Liver (tissue), 9 donors: ENCODE results near the gene GLTPD2. TPM values are rescaled to one million over a fixed set of nuclear protein-coding genes. Genes with fewer than 3 reads are reported as not detected.

Experiments used
- DNase-seq: peaks from one replicate; pipeline ENCODE4 v3.0.0-alpha.2; 2017; ENCODE audit warnings: low spot score
- H3K27ac ChIP-seq, 2 donors: one replicate each; pipeline ENCODE4 v1.7.0; 2013; ENCODE audit warnings: inconsistent platforms in 2 of 2, low read length in 2 of 2, control low read depth in 1 of 2, low read depth in 1 of 2, mild to moderate bottlenecking in 1 of 2
- H3K27me3 ChIP-seq, 4 donors: one replicate each; pipeline versions ENCODE4 v1.6.1 to v1.7.0; 2013; ENCODE audit warnings: low read length in 3 of 4, inconsistent platforms in 1 of 4, mild to moderate bottlenecking in 1 of 4, moderate library complexity in 1 of 4; ENCODE audit not compliant: control insufficient read depth in 4 of 4, insufficient read depth in 4 of 4
- H3K36me3 ChIP-seq, 4 donors: one replicate each; pipeline versions ENCODE4 v1.6.1 to v1.7.0; 2013; ENCODE audit warnings: low read length in 3 of 4, mild to moderate bottlenecking in 3 of 4, low read depth in 1 of 4, moderate library complexity in 1 of 4; ENCODE audit not compliant: control insufficient read depth in 4 of 4, insufficient read depth in 3 of 4
- H3K4me1 ChIP-seq, 4 donors: one replicate each; pipeline versions ENCODE4 v1.6.1 to v1.7.0; 2013; ENCODE audit warnings: low read length in 3 of 4, mild to moderate bottlenecking in 3 of 4, moderate library complexity in 1 of 4; ENCODE audit not compliant: control insufficient read depth in 4 of 4, insufficient read depth in 4 of 4
- H3K4me3 ChIP-seq, 3 donors: one replicate each; pipeline versions ENCODE4 v1.6.1 to v1.7.0; 2013; ENCODE audit warnings: low read length in 3 of 3, control low read depth in 1 of 3, low read depth in 1 of 3, mild to moderate bottlenecking in 1 of 3
- H3K9ac ChIP-seq, 2 donors: one replicate each; pipeline ENCODE4 v1.7.0; 2013; ENCODE audit warnings: low read length in 2 of 2, mild to moderate bottlenecking in 2 of 2, moderate library complexity in 2 of 2, control low read depth in 1 of 2, low read depth in 1 of 2
- H3K9me3 ChIP-seq, 4 donors: one replicate each; pipeline versions ENCODE4 v1.6.1 to v1.7.0; 2013; ENCODE audit warnings: low read length in 3 of 4; ENCODE audit not compliant: control insufficient read depth in 4 of 4
- EGR1 ChIP-seq, 2 donors: IDR thresholded peaks; 2 replicates each; pipeline ENCODE4 v1.6.1; 2016 to 2018; ENCODE audit warnings: antibody characterized with exemption in 2 of 2, low read depth in 2 of 2
- FOXA1 ChIP-seq: IDR thresholded peaks from 2 replicates; pipeline ENCODE4 v1.6.1; 2016; ENCODE audit warnings: antibody characterized with exemption
- FOXA2 ChIP-seq: IDR thresholded peaks from 2 replicates; pipeline ENCODE4 v1.6.1; 2016; ENCODE audit warnings: antibody characterized with exemption
- GABPA ChIP-seq, 2 donors: IDR thresholded peaks in 1 of 2; conservative IDR thresholded peaks in 1 of 2; 2 replicates each; pipeline ENCODE4 v1.6.1; 2016; ENCODE audit warnings: antibody characterized with exemption in 2 of 2, mild to moderate bottlenecking in 1 of 2, moderate library complexity in 1 of 2
- HNF4A ChIP-seq, 2 donors: conservative IDR thresholded peaks; 2 replicates each; pipeline ENCODE4 v1.6.1; 2016; ENCODE audit warnings: antibody characterized with exemption in 2 of 2, mild to moderate bottlenecking in 2 of 2
- HNF4G ChIP-seq: IDR thresholded peaks from 2 replicates; pipeline ENCODE4 v1.6.1; 2016; ENCODE audit warnings: antibody characterized with exemption
- JUND ChIP-seq, 2 donors: IDR thresholded peaks; 2 replicates each; pipeline ENCODE4 v1.6.1; 2016; ENCODE audit warnings: antibody characterized with exemption in 2 of 2
- NR2F2 ChIP-seq: IDR thresholded peaks from 2 replicates; pipeline ENCODE4 v1.6.1; 2016; ENCODE audit warnings: antibody characterized with exemption
- RAD21 ChIP-seq, 2 donors: IDR thresholded peaks; 2 replicates each; pipeline ENCODE4 v1.6.1; 2016; ENCODE audit warnings: antibody characterized with exemption in 2 of 2, mild to moderate bottlenecking in 2 of 2
- RXRA ChIP-seq, 2 donors: IDR thresholded peaks; 2 replicates each; pipeline ENCODE4 v1.6.1; 2017 to 2018; ENCODE audit warnings: antibody characterized with exemption in 2 of 2, mild to moderate bottlenecking in 1 of 2
- SP1 ChIP-seq: IDR thresholded peaks from 2 replicates; pipeline ENCODE4 v1.6.1; 2018; ENCODE audit warnings: antibody characterized with exemption, mild to moderate bottlenecking
- TAF1 ChIP-seq: conservative IDR thresholded peaks from 2 replicates; pipeline ENCODE4 v1.6.1; 2016; ENCODE audit warnings: antibody characterized with exemption, mild to moderate bottlenecking
- YY1 ChIP-seq: IDR thresholded peaks from 2 replicates; pipeline ENCODE4 v1.6.1; 2016; ENCODE audit warnings: antibody characterized with exemption, mild to moderate bottlenecking
- WGBS: extraction: QIAGEN DNeasy Blood & Tissue Kit; methylation state at CpG from one replicate; pipeline ENCODE4 v1.1.7; 2013; 5-methylcytosine and 5-hydroxymethylcytosine counted together
- polyA plus RNA-seq, 2 donors: library from polyadenylated mRNA; stranded (reverse) in 1 of 2; unstranded in 1 of 2; fragments of 200-250 nt in 1 of 2; fragments of >200 nt in 1 of 2; fragmentation: Nextera tagmentation in 1 of 2; extraction: Ambion mirVana in 1 of 2; gene quantifications; one replicate each; pipeline versions ENCODE4 v1.2.1 to v1.2.3, GENCODE V29; 2013 to 2015
- total RNA-seq, 2 donors: library from RNA; depleted of rRNA; stranded (reverse); fragments of >200 nt; gene quantifications; one replicate each; pipeline ENCODE4 v1.2.3, GENCODE V29; 2014
- TF ChIP-seq, protein P1 (sequence below): IDR thresholded peaks from 2 replicates; pipeline ENCODE4 v1.6.1; 2016; ENCODE audit warnings: antibody characterized with exemption
- TF ChIP-seq, protein P2 (sequence below): IDR thresholded peaks from 2 replicates; pipeline ENCODE4 v1.6.1; 2016; ENCODE audit warnings: antibody characterized with exemption
- TF ChIP-seq, protein P3 (sequence below): IDR thresholded peaks from 2 replicates; pipeline ENCODE4 v1.6.1; 2016; ENCODE audit warnings: antibody characterized with exemption, mild to moderate bottlenecking
- TF ChIP-seq, protein P4 (sequence below): IDR thresholded peaks from 2 replicates; pipeline ENCODE4 v1.6.1; 2016; ENCODE audit warnings: antibody characterized with exemption
- TF ChIP-seq, protein P5 (sequence below): fragments of 150-350 bp; IDR thresholded peaks from 2 replicates; pipeline ENCODE4 v1.5.1; 2017; ENCODE audit warnings: improper control_type of control experiment, low read depth, low read length; ENCODE audit not compliant: missing input control
- donor health status: healthy.
- donor health status: healthy.
- donor health status: healthy.
- donor health status: healthy.
- donor health status: healthy.

Gene GLTPD2
- total and polyA plus RNA-seq, 4 donors: 15.1 to 63.2 (median 25.7) TPM

DNA sequence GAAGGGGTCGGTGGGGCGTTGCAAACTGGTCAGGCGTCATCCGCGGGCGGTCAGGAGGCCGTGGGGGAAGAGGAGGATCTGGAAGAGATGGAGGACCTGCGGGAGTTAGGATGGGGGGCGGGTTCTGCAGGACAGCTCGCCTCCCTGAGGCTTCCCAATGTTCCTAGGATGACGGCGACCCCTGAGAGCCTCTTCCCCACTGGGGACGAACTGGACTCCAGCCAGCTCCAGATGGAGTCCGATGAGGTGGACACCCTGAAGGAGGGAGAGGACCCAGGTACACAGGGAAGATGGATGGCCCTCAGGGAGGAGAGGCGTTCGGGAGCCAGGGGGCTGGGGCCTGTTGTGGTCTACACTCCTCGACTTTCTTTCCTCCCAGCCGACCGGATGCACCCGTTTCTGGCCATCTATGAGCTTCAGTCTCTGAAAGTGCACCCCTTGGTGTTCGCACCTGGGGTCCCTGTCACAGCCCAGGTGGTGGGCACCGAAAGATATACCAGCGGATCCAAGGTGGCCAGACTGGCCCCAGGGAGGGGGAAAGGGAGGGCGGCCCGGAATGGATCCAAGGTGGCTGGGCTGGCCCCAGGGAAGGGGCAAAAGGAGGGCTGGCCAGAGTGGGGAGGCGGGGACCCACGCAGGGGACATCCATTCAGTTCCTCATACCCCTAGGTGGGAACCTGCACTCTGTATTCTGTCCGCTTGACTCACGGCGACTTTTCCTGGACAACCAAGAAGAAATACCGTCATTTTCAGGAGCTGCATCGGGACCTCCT is 19.0 kb downstream of the GLTPD2 start:
- no peak overlapping the region for H3K9ac ChIP-seq
- H3K4me3 ChIP-seq: peak overlapping the region in 2 of 3 donors; percentile 51 to 87
- TF ChIP-seq, protein P1, sequence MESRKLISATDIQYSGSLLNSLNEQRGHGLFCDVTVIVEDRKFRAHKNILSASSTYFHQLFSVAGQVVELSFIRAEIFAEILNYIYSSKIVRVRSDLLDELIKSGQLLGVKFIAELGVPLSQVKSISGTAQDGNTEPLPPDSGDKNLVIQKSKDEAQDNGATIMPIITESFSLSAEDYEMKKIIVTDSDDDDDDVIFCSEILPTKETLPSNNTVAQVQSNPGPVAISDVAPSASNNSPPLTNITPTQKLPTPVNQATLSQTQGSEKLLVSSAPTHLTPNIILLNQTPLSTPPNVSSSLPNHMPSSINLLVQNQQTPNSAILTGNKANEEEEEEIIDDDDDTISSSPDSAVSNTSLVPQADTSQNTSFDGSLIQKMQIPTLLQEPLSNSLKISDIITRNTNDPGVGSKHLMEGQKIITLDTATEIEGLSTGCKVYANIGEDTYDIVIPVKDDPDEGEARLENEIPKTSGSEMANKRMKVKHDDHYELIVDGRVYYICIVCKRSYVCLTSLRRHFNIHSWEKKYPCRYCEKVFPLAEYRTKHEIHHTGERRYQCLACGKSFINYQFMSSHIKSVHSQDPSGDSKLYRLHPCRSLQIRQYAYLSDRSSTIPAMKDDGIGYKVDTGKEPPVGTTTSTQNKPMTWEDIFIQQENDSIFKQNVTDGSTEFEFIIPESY: no peak
- TF ChIP-seq, protein P2, sequence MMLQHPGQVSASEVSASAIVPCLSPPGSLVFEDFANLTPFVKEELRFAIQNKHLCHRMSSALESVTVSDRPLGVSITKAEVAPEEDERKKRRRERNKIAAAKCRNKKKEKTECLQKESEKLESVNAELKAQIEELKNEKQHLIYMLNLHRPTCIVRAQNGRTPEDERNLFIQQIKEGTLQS: no peak
- TF ChIP-seq NR2F2 (no peak), SP1 (no peak), HNF4A (conservative IDR thresholded peaks at IDR 0.05) (no peak), EGR1 (IDR thresholded peaks at IDR 0.05; ENCODE audit: low read depth in 2 of 2) (no peak), TAF1 (no peak)
- DNase-seq: no peak
- no peaks in the 10 kb centered on the region for H3K9me3 ChIP-seq
- H3K4me1 ChIP-seq: peaks cover 10 to 24% (median 17%) of the 10 kb centered on the region in 4 donors
- H3K27me3 ChIP-seq: no peaks in the 10 kb centered on the region
- peaks cover 0 to 5% (median 1%) of the 10 kb centered on the region in 4 donors for H3K36me3 ChIP-seq
- peak overlapping the region; percentile 35 to 59 for H3K27ac ChIP-seq
- WGBS: 23% methylated on average over 32 of the region's 32 CpGs

DNA sequence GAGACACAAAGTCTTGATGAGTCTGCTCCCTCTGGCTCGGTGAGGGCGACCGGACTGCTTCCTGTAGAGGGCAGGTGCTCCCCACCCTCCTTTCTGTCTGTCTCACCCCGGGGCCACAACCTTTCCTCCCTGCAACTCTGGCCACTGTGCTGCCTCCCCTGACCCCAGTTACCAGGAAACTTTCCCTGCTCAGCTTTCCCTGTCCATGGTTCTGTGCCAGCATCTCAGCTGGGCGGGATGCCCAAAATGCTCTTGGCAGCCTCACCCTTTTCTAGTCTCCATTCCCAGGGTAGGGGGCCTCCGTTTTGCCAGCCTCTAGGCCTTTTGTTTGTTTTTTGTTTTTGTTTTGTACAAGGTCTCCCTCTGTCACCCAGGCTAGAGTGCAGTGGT is 19.6 kb downstream of the GLTPD2 start:
- H3K27ac ChIP-seq: peak overlapping the region; percentile 35 to 59
- no peak for DNase-seq

More for the DNA sequence above, 19.6 kb downstream of the GLTPD2 start:
- Histone ChIP-seq H3K36me3 (peaks cover 0 to 5% (median 1%) of the 10 kb centered on the region in 4 donors), H3K27me3 (no peaks in the 10 kb centered on the region), H3K4me1 (peaks cover 10 to 24% (median 17%) of the 10 kb centered on the region in 4 donors), H3K9ac (no peak overlapping the region), H3K9me3 (no peaks in the 10 kb centered on the region), H3K4me3 (peak overlapping the region in 1 of 3 donors; percentile 87)
- WGBS: 23% methylated on average over 6 of the region's 6 CpGs
- TF ChIP-seq FOXA2 (peak; percentile 16), TAF1 (no peak), GABPA (IDR thresholded peaks at IDR 0.05 in 1 of 2, conservative IDR thresholded peaks at IDR 0.05 in 1 of 2) (peak in 1 of 2 donors; percentile 39), HNF4G (peak; percentile 24), FOXA1 (no peak), HNF4A (conservative IDR thresholded peaks at IDR 0.05) (peak; percentile 82), SP1 (peak; percentile 87), YY1 (no peak), NR2F2 (peak; percentile 78), RXRA (IDR thresholded peaks at IDR 0.05) (peak; percentile 96 to 98), JUND (IDR thresholded peaks at IDR 0.05) (peak in 1 of 2 donors; percentile 35), EGR1 (IDR thresholded peaks at IDR 0.05; ENCODE audit: low read depth in 2 of 2) (no peak), RAD21 (IDR thresholded peaks at IDR 0.05) (peak; percentile 63 to 74)
- TF ChIP-seq, protein P1: no peak
- TF ChIP-seq, protein P2: no peak
- TF ChIP-seq, protein P3, sequence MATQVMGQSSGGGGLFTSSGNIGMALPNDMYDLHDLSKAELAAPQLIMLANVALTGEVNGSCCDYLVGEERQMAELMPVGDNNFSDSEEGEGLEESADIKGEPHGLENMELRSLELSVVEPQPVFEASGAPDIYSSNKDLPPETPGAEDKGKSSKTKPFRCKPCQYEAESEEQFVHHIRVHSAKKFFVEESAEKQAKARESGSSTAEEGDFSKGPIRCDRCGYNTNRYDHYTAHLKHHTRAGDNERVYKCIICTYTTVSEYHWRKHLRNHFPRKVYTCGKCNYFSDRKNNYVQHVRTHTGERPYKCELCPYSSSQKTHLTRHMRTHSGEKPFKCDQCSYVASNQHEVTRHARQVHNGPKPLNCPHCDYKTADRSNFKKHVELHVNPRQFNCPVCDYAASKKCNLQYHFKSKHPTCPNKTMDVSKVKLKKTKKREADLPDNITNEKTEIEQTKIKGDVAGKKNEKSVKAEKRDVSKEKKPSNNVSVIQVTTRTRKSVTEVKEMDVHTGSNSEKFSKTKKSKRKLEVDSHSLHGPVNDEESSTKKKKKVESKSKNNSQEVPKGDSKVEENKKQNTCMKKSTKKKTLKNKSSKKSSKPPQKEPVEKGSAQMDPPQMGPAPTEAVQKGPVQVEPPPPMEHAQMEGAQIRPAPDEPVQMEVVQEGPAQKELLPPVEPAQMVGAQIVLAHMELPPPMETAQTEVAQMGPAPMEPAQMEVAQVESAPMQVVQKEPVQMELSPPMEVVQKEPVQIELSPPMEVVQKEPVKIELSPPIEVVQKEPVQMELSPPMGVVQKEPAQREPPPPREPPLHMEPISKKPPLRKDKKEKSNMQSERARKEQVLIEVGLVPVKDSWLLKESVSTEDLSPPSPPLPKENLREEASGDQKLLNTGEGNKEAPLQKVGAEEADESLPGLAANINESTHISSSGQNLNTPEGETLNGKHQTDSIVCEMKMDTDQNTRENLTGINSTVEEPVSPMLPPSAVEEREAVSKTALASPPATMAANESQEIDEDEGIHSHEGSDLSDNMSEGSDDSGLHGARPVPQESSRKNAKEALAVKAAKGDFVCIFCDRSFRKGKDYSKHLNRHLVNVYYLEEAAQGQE: peak; percentile 63
- TF ChIP-seq, protein P4, sequence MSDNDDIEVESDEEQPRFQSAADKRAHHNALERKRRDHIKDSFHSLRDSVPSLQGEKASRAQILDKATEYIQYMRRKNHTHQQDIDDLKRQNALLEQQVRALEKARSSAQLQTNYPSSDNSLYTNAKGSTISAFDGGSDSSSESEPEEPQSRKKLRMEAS: no peak
- TF ChIP-seq, protein P5, sequence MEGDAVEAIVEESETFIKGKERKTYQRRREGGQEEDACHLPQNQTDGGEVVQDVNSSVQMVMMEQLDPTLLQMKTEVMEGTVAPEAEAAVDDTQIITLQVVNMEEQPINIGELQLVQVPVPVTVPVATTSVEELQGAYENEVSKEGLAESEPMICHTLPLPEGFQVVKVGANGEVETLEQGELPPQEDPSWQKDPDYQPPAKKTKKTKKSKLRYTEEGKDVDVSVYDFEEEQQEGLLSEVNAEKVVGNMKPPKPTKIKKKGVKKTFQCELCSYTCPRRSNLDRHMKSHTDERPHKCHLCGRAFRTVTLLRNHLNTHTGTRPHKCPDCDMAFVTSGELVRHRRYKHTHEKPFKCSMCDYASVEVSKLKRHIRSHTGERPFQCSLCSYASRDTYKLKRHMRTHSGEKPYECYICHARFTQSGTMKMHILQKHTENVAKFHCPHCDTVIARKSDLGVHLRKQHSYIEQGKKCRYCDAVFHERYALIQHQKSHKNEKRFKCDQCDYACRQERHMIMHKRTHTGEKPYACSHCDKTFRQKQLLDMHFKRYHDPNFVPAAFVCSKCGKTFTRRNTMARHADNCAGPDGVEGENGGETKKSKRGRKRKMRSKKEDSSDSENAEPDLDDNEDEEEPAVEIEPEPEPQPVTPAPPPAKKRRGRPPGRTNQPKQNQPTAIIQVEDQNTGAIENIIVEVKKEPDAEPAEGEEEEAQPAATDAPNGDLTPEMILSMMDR: no peak
